ENCODE data around the gene ANKRD52.

DNA sequence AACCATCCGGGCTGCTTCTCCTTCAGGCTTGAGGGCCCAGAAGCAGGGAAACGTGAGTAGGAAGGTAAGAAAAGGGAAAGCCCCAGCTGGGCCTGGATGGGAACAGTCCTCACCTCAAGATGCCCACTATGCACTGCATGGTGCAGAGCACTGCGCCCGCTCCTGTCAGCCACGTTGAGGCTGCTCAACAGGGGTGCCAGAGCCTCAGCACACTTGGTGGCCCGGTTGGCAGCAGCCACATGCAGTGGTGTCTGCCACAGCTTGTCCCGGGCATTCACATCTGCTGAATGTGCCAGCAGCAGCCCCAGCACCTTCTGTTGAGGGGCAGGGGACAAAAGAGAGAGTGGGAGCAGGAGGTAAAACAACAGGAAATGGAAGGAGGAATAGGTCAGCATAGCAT, 2.5 kb downstream of the ANKRD52 start:
- TF ChIP-seq, protein P1, sequence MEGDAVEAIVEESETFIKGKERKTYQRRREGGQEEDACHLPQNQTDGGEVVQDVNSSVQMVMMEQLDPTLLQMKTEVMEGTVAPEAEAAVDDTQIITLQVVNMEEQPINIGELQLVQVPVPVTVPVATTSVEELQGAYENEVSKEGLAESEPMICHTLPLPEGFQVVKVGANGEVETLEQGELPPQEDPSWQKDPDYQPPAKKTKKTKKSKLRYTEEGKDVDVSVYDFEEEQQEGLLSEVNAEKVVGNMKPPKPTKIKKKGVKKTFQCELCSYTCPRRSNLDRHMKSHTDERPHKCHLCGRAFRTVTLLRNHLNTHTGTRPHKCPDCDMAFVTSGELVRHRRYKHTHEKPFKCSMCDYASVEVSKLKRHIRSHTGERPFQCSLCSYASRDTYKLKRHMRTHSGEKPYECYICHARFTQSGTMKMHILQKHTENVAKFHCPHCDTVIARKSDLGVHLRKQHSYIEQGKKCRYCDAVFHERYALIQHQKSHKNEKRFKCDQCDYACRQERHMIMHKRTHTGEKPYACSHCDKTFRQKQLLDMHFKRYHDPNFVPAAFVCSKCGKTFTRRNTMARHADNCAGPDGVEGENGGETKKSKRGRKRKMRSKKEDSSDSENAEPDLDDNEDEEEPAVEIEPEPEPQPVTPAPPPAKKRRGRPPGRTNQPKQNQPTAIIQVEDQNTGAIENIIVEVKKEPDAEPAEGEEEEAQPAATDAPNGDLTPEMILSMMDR (IDR thresholded peaks at IDR 0.05) = no peak
- TF ChIP-seq EP300 (IDR thresholded peaks at IDR 0.05) (no peak), POLR2A (IDR thresholded peaks at IDR 0.05) (no peak)
